ENCODE data around the gene NAP1L4.

Gene NAP1L4

GRCh38 chr11:3000032-3000961 lies 8.2 kb upstream of the NAP1L4 start:
- peak; percentile 86 for DNase-seq (ENCODE audit: low read depth)
- H3K4me3 ChIP-seq (ENCODE audit: low read depth, low read length), result no peak overlapping the region
- TF ChIP-seq, protein P1, sequence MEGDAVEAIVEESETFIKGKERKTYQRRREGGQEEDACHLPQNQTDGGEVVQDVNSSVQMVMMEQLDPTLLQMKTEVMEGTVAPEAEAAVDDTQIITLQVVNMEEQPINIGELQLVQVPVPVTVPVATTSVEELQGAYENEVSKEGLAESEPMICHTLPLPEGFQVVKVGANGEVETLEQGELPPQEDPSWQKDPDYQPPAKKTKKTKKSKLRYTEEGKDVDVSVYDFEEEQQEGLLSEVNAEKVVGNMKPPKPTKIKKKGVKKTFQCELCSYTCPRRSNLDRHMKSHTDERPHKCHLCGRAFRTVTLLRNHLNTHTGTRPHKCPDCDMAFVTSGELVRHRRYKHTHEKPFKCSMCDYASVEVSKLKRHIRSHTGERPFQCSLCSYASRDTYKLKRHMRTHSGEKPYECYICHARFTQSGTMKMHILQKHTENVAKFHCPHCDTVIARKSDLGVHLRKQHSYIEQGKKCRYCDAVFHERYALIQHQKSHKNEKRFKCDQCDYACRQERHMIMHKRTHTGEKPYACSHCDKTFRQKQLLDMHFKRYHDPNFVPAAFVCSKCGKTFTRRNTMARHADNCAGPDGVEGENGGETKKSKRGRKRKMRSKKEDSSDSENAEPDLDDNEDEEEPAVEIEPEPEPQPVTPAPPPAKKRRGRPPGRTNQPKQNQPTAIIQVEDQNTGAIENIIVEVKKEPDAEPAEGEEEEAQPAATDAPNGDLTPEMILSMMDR (conservative IDR thresholded peaks at IDR 0.05; ENCODE audit: low read depth, low read length), result no peak

GRCh38 chr11:2999464-2999998 lies 7.4 kb upstream of the NAP1L4 start:
- TF ChIP-seq, protein P1 (conservative IDR thresholded peaks at IDR 0.05; ENCODE audit: low read depth, low read length), result no peak
- no peak overlapping the region for H3K4me3 ChIP-seq (ENCODE audit: low read depth, low read length)
- DNase-seq (ENCODE audit: low read depth), result no peak

DNA sequence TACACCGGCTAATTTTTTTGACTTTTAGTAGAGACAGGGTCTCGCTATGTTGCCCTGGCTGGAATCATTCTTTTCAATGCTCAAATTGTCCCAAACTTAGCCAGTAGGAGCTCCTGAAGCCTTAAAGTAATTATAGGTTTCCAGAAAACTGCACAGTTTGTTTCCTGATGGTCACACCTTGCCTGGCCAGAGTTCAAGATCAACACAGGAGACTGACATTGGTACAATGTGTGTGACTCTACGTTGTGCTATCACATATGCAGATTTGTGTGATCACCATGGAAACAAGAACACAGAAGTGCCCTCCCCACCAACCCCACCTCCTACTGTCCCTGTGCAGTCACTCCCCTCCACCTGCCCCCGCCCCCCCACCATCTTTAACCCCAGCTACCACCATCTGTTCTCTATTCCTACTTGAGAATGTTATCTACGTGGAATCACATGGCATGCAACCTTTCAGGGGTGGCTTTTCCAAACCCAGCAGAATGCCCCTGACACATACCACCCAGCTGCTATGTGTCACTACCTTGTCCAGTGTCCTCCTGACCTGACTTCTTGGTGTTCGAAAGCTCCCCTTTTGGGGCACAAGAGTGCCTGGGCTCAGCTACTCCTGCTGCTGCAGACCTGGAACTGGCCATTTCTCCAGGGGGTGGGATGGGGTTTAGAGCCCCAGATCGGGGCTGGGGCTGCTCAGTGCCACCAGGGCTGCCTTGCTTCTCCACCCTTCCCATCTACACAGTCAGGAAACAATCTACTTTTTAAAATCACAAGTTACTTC lies 6.1 kb upstream of the NAP1L4 start:
- TF ChIP-seq, protein P1 (conservative IDR thresholded peaks at IDR 0.05; ENCODE audit: low read depth, low read length), result no peak
- DNase-seq (ENCODE audit: low read depth), result no peak
- no peak overlapping the region for H3K4me3 ChIP-seq (ENCODE audit: low read depth, low read length)

GRCh38 chr11:2997406-2997805 lies 5.3 kb upstream of the NAP1L4 start:
- TF ChIP-seq, protein P1 (conservative IDR thresholded peaks at IDR 0.05; ENCODE audit: low read depth, low read length), result no peak
- no peak for DNase-seq (ENCODE audit: low read depth)
- H3K4me3 ChIP-seq (ENCODE audit: low read depth, low read length), result no peak overlapping the region

DNA sequence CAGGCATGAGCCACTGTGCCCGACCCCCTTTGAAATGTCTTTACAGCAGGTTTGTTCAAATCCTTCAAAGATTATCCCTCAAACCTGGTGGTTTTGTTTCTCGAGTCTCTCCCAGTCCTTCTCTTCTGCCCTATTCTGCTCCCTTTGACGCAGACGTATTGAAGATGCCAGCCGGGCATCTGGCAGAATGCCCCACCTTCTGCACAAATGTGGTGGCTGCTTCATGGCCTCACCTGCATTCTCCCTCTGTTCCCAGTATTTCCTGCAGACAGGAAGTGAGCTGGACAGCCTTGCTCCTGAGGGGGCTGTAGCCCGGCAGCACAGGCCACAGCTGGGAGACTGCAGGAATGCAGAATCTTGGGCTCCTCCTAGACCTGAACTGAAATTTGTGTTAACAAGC lies 4.8 kb upstream of the NAP1L4 start:
- no peak for DNase-seq (ENCODE audit: low read depth)
- H3K4me3 ChIP-seq (ENCODE audit: low read depth, low read length), result no peak overlapping the region
- TF ChIP-seq, protein P1 (conservative IDR thresholded peaks at IDR 0.05; ENCODE audit: low read depth, low read length), result no peak

- no peak overlapping the region for H3K4me3 ChIP-seq (ENCODE audit: low read depth, low read length)
- no peak for DNase-seq (ENCODE audit: low read depth)
- TF ChIP-seq, protein P1 (conservative IDR thresholded peaks at IDR 0.05; ENCODE audit: low read depth, low read length), result no peak
Measured at GRCh38 chr11:2995893-2996554, 3.9 kb upstream of the NAP1L4 start.
